Stimulated activated CD4-positive, alpha-beta T cell treated with anti-CD3 and anti-CD28 coated beads, TNF-alpha, amount 100 ng/mL, for 1 hour (primary cell): ENCODE measurements around the gene YARS2.

Source experiments
- DNase-seq, 3 donors: peaks; one replicate each; pipeline ENCODE4 v3.0.0-alpha.2; 2020; ENCODE audit warnings: low read depth in 3 of 3, low spot score in 1 of 3

The YARS2 gene

DNA sequence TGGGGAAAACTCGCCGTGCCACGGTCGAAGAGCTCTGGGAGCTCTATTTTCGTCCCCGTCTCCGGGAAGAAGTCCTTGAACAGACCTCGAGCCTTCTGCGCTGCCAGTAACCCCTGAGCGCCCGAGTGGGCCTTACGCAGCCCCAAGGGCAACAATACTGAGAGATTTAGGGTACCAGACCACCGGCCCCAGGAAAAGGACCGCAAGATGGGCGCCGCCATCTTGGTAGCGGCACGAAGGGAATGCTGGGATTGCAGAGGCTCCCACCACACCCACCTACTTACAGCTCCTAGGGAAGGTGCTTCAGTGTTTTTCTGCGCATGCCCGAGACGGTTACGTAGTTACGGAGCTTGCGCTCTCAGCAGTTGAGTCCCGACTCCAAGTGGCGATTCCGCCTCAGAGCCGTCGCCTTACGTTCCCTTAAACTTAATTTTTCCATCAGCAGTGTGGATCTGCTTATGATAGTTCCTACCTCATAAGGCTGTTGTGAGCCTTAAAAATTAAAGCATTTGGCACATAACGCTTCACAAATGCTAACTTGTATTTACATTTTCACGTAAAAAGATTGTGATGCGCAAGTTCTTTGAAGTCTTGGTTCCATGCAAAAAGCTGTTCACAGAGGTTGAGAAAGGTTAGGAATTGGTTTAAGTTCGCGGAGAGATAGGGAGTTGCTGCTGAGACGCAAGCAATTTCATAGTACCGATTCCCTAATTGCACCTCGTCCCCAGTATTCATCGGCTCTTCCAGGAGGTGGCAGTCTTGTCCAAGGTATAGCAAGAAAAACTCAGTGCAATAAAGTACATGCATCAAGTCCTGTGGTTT is at the start of gene YARS2:
TSS of gene YARS2 (minus strand) at position 244 of the 822 bp plus-strand sequence. CDS start at position 221, 23 bp downstream.
- peak; percentile 71 to 77 (median 72) for DNase-seq

DNA sequence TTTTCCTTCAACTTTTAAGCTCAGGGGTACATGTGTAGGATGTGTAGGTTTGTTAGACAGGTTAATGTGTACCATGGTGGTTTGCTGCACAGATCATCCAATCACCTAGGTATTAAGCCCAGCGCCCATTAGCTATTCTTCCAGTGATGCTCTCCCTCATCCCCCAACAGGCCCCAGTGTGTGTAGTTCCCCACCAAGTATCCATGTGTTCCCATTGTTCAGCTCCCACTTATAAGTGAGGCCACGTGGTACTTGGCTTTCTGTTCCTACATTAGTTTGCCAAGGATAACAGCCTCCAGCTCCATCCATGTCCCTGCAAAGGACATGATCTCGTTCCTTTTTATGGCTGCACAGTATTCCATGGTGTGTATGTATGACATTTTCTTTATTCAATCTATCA is 48.6 kb upstream of the YARS2 start:
- DNase-seq: no peak

DNA sequence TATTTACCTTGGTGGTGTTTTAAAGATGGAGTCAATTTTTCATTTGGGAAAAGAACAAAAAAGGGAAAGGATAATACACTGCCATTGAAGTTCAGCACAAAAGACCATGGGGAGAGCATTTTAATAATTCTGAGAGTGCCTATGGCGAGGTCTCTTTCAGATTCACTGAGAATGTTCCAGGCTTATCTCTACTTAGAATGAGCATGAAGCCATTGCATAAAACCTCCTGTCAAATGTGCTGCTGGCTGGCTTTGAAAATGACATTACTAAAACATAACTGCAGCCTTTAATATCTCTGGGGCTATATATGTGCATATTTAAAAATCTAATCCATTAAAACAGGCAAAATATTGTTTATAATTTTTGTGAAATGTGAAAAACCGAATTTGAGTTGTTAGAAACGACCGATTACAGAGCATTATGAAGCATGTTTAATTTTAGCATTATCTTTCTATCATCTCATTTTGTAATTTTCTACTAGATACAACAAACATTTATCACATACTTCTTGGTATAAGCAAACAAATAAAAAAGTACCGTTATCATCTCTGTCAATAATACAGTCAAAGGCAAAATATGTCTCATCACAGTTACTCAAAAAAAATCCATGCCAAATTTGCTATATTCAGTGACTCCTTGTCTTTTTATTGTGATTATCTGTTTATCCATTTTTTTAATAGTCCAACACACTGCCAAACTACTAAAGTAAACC is 45.7 kb upstream of the YARS2 start:
- no peak for DNase-seq

DNA sequence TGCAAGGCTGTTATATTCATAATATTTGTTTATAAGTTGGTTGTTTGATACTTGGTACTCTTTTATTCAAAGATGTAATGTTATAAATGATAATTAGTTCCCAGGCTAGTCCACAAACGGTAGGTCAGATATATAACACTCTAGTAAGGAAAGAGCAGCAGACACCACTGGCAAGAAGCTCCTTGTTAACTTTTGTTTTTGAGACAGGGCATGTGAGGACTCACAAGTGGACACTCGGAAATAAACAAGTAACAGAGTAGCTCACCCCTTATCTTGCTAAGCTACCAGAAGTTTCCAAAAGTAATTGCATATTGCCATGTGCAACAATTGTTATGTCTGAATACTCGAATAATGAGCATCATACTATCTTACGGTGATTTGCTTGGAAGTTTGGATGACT is 38.6 kb upstream of the YARS2 start:
- no peak for DNase-seq

DNA sequence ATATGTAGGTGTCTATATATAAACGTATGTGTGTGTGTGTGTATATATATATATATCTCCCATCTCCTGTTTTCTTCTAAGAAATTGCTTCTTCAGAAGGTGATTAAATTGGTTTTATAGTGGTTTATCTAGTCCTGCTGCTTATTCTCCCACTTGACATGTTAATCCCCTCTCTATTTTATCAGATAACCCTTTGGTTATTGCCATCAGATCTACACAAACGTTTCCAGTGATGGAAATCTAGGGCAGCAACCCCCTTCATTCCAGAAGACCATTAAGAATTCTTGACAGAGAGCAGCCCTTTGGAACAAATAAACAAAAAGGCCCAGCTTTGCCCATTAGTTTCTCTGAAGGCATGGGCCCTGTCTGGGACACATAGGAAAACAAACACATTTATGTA is 34.2 kb upstream of the YARS2 start:
- DNase-seq: no peak

DNA sequence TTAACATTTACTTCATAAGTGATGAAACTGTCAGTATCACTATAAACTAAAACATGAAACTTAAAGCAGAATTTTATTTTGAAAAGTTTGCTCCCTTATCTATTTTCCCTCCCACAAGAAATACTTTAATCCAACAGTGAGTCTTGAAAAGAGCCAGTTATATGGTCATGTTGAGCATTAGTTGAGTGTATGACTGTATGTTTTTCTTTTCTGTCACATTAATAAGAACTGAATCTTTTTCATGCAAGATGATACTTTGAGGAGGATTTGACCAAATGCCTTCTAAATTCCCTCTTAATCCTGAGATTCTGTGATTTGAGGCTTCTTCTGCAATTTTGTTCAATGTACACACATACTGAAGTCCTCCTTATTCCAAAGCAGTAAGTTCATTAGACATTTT is 33.7 kb upstream of the YARS2 start:
- no peak for DNase-seq

DNA sequence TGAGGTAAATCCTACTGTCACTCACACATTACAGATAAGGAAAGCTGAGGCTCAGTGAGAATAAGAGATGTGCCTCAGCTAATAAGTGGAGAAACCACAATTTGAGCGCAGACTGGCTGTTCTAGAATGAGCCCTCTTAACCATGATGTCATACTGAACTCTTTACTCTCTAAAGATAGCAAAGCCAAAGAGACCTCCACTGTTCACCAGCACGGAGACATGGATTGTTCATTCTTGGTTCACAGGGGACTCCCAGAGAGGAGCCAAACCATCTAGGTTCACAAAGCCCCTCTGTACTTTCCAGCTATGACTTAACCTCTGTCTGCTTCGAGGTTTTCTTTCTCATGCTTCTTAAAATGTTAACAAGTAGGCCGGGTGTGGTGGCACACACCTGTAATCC is 32.7 kb upstream of the YARS2 start:
- DNase-seq: no peak

DNA sequence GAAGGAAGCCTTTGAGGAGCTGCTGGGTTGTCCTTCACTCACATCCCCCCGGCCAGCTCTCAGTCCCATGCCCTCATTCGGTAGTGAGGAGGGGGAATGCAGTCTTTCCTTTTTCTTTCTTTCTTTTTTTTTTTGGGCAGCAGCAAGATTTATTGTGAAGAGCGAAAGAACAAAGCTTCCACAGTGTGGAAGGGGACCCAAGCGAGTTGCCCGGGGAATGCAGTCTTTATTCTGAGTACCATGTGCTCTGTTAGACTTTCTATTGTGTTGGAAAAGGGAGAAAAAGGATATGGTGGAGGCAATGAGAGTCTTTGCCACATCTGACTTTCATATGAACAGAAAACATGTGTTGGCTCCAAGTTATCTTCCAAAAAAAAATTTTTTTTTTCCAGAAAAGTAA is 29.9 kb upstream of the YARS2 start:
- DNase-seq: no peak

DNA sequence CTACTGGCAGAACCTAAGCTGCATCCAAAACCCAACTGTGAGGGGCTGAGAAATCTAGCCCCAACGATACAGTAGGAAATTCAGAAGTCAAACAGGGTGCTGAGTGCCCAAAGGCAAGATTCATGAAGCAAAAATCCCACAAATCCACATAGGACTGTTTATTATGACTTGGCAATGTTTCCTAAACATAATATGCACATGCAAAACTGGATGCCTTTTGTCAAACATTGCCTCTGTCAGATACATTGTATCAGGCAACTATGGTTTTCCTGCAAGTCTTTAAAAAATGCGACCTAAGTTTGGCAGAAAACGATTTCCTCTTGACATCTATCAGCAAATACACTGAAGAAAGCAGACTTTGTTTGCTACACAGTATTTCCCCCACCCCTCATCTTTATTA is 27.3 kb upstream of the YARS2 start:
- no peak for DNase-seq

DNA sequence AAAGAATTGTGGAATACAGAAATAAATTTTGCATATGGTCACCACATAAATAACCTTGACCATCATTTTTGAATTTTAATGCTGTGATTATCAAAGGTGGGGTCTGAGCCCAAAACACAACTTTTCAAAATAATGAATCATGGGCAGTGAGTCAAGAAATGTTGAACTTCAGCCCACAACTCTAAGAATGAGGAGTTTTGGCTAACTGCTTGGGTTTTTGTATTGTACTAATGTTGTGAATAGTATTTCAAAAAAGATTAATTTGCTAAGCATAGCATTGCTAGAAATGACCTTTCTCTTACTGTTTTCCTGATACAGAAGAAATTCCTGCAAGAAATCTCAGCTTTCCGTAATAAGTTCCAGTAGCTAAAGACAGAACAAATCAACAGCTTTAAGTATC is 24.4 kb upstream of the YARS2 start:
- DNase-seq: no peak

DNA sequence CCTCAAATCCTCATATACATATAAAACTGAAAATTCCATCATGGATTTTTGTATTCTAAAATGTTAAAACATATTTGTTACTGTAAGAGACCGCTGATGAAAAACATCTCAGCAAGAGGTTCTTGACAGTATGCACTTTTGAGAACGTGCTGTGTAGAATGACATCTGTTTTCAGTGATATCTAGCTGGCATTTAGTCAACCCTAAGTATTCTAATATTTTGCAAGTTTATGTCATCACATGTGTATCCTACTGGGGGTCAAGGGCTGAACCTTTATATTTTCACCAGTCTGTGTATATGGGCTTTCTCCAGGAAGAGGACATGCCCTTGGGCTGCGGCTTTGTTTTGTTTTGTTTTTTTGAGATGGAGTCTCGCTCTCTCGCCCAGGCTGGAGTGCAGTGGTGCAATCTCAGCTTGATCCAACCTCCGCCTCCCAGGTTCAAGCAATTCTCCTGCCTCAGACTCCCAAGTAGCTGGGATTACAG is 22.0 kb upstream of the YARS2 start:
- no peak for DNase-seq

DNA sequence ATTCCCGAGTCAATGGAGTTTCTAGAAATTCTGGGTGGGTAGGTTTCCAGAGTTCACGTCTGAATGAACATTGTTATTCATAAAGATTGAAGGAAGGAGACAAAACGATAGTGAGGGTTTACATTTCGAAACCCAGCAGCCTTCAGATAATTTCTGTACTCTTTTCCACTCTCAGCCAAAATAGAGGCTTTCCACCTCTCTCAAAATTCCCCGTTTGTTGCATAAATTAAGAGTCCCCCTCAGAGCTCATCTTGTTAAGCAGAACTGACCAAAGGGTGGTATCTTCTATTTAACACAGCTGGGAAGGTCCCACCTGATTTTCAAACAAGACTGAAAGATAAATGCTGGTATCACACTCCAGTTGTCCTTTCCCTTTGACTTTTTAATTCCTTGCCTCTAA is 21.5 kb upstream of the YARS2 start:
- DNase-seq: no peak

DNA sequence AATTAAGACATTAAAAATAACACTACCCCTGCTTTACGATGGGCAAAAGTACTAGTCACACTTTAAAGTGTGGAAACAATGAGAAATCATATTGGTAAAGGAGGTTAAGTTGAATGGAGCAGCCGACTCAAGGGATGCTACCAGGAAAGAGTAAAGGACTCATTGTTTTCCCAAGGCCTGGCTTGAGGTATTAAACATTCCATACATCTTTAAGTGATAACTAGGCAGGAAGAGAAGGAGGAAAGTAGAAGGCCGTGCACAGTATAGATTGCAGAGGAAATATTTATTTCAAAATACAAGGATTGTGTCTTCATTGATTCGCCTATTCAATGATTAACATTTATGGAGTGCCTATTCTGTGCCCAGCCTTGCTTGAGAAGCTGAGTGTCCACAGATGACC is 20.6 kb upstream of the YARS2 start:
- no peak for DNase-seq

DNA sequence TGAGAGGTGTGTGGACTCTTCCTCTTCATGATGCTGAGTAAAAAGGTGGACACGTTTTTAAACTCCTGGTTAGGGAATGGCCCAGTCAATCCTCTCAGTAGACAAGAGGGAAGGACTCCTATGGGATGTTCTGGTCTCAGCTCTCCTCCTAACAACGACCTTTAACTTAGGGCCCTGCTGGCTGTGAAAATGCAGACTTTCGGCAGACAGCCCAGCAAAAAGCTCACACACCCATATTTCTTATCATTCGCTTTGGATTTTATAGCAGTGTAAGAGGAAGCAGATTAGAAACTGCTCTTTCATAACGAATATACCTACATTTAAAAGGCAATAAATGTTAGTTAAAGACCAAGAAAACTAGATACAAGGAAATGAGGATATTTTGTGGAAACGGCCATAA is 18.0 kb upstream of the YARS2 start:
- DNase-seq: no peak

DNA sequence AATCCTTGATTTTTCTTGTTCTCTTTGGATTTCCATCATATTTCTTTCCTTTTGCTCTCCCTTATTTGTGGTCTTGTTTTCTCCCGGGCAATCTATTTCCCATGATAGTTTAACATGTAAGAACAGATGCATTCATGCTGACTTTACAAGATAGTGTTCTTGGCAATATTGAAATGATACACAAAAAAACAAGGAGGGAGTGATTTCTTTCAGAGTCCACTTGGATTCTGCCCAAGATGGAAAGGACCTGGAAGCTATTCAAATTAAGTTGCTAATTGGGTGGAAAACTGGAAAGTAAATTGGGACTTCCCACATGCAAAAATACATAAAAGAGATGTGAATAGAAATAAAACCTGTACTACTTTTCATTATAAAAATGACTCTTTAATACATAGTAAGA is 14.4 kb upstream of the YARS2 start:
- no peak for DNase-seq

DNA sequence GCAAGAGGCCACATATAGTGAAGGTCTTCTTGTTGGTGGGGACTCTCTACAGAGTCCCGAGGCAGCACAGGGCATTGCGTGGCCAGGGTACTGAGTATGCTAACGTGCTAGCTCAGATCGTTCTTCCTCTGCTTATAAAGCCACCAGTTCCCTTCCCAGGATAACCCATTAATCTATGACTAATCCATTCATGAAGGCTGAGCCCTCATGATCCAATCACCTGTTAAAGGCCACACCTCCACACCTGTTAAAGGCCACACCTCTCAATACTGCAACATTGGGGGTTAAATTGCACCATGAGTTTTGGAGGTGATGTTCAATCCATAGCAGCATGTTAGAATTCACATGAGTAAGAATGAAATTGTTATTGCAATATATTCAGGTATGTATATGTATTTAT is 12.8 kb upstream of the YARS2 start:
- DNase-seq: no peak

DNA sequence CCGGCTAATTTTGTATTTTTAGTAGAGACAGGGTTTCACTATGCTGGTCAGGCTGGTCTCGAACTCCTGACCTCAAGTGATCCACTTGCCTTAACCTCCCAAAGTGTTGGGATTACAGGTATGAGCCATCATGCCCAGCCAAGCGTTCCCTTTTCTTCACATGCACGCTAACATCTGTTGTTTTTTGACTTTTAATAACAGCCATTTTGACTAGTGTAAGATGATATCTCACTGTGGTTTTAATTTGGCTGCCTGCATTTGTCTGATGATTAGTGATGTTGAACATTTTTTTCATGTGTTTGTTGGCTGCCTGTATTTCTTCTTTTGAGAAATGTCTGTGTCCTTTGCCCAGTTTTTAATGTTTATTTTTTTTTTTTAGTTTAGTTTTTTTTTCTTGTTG is 10.2 kb upstream of the YARS2 start:
- DNase-seq: no peak

DNA sequence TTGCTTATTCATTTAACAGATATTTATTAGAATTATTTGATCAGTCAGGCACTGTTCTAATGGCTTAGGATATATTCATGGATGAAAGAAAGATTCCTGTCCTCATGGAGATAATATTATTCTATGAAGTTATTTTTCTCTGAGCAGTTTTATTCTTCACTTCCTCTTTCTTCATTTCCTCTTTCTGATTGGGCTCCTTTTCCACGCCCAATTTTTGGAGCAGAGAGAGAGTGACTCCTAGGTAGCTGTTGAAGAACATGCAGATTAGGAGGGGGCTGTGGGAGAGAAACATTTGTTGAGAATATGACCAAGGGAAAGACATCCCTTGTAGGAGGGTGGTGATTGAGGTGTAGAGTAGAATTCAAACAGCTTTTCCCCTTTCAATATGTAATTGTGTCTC is 6.0 kb upstream of the YARS2 start:
- DNase-seq: no peak

DNA sequence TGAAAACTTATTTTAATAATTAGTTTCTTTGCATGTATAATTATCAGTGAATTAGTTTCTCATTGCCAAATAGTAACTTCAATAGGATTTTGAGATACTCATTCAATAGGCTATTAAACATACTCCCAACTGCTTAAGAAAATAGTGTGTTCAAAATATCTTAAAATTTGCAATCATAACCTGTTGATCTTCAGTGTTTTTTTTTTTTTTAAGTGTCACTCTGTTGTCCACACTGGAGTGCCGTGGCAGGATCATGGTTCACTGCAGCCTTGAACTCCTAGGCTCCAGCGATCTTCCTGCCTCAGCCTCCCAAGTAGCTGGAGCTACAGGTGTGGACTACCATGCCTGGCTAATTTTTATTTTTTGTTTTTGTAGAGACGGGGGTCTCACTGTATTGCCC is 1.5 kb upstream of the YARS2 start:
- DNase-seq: no peak

DNA sequence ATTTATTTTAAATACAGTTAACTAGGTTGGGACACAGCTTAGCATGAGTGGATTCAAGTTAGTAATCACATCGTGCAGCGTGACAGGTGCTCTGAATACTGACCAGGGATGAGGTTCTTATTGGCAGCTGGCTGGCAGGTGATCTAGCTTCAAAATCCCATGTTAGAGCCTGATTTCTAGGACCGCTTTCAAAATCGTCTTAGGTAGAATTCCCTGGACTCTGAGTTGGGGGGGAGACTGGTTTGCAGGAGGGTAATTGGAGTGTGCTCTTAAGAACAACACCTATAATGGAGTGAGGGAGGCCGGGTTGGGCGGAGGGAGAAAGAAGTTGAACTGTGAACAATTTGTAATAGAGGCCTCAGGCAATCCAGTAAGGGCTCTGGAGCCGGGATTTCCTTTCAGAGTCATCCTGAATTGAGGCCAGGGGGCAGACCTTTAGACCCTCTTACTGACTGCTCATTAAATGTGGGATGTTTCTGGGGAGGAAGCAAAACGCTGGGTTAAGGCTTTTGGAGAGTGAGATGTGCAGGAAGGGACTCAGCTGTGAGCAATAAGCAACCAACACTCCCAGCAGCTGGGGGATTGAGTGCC is 874 bp upstream of the YARS2 start:
- DNase-seq: no peak

DNA sequence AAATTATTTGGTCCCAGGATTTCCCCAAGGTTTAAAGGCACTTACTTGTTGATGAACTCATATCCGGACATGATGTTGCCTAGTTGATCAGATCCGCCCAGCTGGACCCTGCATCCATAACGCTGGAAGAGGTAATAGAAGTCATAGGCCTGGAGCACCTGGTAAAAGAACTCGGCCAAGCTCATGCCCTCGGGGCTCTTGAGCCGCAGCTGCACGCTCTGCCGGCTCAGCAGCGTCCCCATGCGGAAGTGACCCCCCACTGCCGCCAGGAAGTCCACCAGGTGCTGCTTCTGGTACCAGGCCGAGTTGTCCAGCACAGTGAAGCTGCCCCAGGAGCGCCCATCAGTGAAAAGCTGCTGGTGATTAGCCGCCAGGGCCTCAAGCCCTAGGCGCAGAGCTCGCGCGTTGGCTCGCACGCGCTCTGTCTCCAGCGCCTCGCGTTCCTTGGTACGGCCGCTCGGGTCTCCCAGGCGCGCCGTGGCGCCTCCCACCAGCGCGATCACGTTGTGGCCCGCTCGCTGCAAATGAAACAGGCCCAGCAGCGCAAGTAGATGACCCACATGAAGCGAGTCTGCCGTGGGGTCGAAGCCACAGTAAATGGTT is 545 bp downstream of the YARS2 start:
- peak; percentile 18 to 53 (median 22) for DNase-seq

DNA sequence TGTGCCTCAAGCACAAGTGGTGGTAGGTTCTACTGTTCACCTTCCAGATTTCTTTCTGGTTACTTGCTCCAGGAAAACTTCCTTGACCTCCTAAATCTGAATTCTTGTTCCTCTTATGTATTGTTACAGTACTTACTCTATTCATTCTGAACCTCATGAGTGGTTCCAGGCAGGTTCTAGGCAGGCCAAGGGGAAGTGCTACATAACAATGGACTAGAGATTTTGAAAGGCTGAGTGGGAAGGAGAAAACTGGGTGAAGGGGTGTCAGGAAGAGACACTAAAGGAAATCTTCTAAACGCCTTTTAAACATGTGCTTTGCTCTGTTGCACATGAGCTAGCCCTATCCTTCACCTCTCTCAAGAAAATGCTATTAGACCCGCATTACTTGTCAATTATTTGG is 1.6 kb downstream of the YARS2 start:
- no peak for DNase-seq
